ENCODE measurements around the gene FKBP4. TPM values are rescaled to one million over a fixed set of nuclear protein-coding genes. Genes with fewer than 3 reads are reported as not detected.

FKBP4 gene
- total and polyA plus RNA-seq, 4 donors = 21.3 to 38.7 (median 31.6) TPM

- TF ChIP-seq, protein P1, sequence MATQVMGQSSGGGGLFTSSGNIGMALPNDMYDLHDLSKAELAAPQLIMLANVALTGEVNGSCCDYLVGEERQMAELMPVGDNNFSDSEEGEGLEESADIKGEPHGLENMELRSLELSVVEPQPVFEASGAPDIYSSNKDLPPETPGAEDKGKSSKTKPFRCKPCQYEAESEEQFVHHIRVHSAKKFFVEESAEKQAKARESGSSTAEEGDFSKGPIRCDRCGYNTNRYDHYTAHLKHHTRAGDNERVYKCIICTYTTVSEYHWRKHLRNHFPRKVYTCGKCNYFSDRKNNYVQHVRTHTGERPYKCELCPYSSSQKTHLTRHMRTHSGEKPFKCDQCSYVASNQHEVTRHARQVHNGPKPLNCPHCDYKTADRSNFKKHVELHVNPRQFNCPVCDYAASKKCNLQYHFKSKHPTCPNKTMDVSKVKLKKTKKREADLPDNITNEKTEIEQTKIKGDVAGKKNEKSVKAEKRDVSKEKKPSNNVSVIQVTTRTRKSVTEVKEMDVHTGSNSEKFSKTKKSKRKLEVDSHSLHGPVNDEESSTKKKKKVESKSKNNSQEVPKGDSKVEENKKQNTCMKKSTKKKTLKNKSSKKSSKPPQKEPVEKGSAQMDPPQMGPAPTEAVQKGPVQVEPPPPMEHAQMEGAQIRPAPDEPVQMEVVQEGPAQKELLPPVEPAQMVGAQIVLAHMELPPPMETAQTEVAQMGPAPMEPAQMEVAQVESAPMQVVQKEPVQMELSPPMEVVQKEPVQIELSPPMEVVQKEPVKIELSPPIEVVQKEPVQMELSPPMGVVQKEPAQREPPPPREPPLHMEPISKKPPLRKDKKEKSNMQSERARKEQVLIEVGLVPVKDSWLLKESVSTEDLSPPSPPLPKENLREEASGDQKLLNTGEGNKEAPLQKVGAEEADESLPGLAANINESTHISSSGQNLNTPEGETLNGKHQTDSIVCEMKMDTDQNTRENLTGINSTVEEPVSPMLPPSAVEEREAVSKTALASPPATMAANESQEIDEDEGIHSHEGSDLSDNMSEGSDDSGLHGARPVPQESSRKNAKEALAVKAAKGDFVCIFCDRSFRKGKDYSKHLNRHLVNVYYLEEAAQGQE (IDR thresholded peaks at IDR 0.05) = no peak
- TF ChIP-seq ATF3 (IDR thresholded peaks at IDR 0.05) (no peak), EGR1 (IDR thresholded peaks at IDR 0.05; ENCODE audit: low read depth in 2 of 2) (no peak), RXRA (IDR thresholded peaks at IDR 0.05) (no peak), HNF4G (IDR thresholded peaks at IDR 0.05) (no peak), NR2F2 (IDR thresholded peaks at IDR 0.05) (no peak), CTCF (IDR thresholded peaks at IDR 0.05; ENCODE audit: low read depth, low read length, missing input control) (no peak), TAF1 (conservative IDR thresholded peaks at IDR 0.05) (no peak), FOXA1 (IDR thresholded peaks at IDR 0.05) (no peak), FOXA2 (IDR thresholded peaks at IDR 0.05) (no peak), HNF4A (conservative IDR thresholded peaks at IDR 0.05) (no peak), YY1 (IDR thresholded peaks at IDR 0.05) (no peak), SP1 (IDR thresholded peaks at IDR 0.05) (no peak), RAD21 (IDR thresholded peaks at IDR 0.05) (no peak)
- Histone ChIP-seq H3K27me3 (ENCODE audit: control insufficient read depth in 4 of 4, insufficient read depth in 4 of 4, low read length in 3 of 4) (no peaks in the 10 kb centered on the region), H3K27ac (ENCODE audit: low read depth in 1 of 2, low read length in 2 of 2) (no peak overlapping the region), H3K4me3 (ENCODE audit: low read depth in 1 of 3, low read length in 3 of 3) (no peak overlapping the region), H3K36me3 (ENCODE audit: control insufficient read depth in 4 of 4, insufficient read depth in 3 of 4, low read depth in 1 of 4, low read length in 3 of 4) (peaks cover 0 to 12% (median 9%) of the 10 kb centered on the region in 4 donors), H3K9ac (ENCODE audit: low read depth in 1 of 2, low read length in 2 of 2) (peak overlapping the region in 1 of 2 donors; percentile 69), H3K9me3 (ENCODE audit: control insufficient read depth in 4 of 4, low read length in 3 of 4) (no peaks in the 10 kb centered on the region), H3K4me1 (ENCODE audit: control insufficient read depth in 4 of 4, insufficient read depth in 4 of 4, low read length in 3 of 4) (peaks cover 4 to 31% (median 20%) of the 10 kb centered on the region in 4 donors)
- whole genome bisulfite sequencing = 91% methylated on average over 21 of the region's 21 CpGs
- DNase-seq (ENCODE audit: low spot score) = no peak
These were observed 1.2 kb upstream of the FKBP4 start for GRCh38 chr12:2793561-2793960.

DNA sequence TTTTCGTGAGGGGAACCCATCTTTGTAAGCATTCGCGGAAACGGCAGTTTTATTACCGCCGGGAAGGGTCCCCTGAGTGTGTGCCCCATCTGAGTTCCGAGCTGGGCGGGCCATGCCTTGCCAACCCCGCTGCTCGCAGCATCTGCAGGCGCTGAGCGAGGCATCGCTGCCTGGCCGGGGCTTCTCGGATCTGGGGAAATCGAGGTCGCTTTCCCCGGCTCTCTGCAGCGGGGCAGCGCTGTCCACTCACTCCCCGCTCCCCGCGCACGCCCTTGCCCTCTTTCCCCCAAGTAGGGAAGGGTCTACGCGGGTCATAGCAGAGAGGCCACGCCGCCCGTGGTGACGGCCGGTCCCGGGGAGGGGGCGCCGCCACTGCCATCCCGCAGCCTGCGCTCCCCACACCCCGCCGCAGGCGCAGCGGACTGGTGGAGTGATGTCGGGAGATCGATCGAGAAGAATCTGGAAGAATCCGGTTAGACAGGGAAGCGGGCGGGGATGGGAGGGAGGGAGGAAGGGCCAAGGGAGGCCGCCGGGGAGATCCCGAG, 507 bp upstream of the FKBP4 start:
- TF ChIP-seq RXRA (IDR thresholded peaks at IDR 0.05) (no peak), HNF4A (conservative IDR thresholded peaks at IDR 0.05) (no peak), FOXA2 (IDR thresholded peaks at IDR 0.05) (no peak), FOXA1 (IDR thresholded peaks at IDR 0.05) (no peak), YY1 (IDR thresholded peaks at IDR 0.05) (no peak), GABPA (IDR thresholded peaks at IDR 0.05 in 1 of 2, conservative IDR thresholded peaks at IDR 0.05 in 1 of 2) (no peak), TAF1 (conservative IDR thresholded peaks at IDR 0.05) (no peak)
- TF ChIP-seq, protein P1 (IDR thresholded peaks at IDR 0.05) = peak; percentile 85
- Histone ChIP-seq H3K27me3 (ENCODE audit: control insufficient read depth in 4 of 4, insufficient read depth in 4 of 4, low read length in 3 of 4) (no peaks in the 10 kb centered on the region), H3K9ac (ENCODE audit: low read depth in 1 of 2, low read length in 2 of 2) (peak overlapping the region; percentile 58 to 69), H3K4me1 (ENCODE audit: control insufficient read depth in 4 of 4, insufficient read depth in 4 of 4, low read length in 3 of 4) (peaks cover 4 to 31% (median 20%) of the 10 kb centered on the region in 4 donors), H3K27ac (ENCODE audit: low read depth in 1 of 2, low read length in 2 of 2) (peak overlapping the region; percentile 75 to 84), H3K36me3 (ENCODE audit: control insufficient read depth in 4 of 4, insufficient read depth in 3 of 4, low read depth in 1 of 4, low read length in 3 of 4) (peaks cover 3 to 19% (median 16%) of the 10 kb centered on the region in 4 donors), H3K4me3 (ENCODE audit: low read depth in 1 of 3, low read length in 3 of 3) (peak overlapping the region; percentile 45 to 79 (median 69)), H3K9me3 (ENCODE audit: control insufficient read depth in 4 of 4, low read length in 3 of 4) (no peaks in the 10 kb centered on the region)
- DNase-seq (ENCODE audit: low spot score) = no peak
- 9% methylated on average over 49 of the region's 49 CpGs for WGBS
